Caco-2 (cell line): ENCODE results near the gene COTL1. TPM values are rescaled to one million over a fixed set of nuclear protein-coding genes. Genes with fewer than 3 reads are reported as not detected.

Source experiments
- BruUV-seq: library from RNA; stranded (reverse); fragments of 400-500 nt; replicated peaks from 2 replicates; lab custom pipeline; 2021; lab: Mats Ljungman, UMichigan
- CTCF ChIA-PET: fragments of 300-600 bp; sonication (Branson Sonifier 250); formaldehyde crosslinking; loops from one replicate; lab custom pipeline; 2022; ENCODE audit warnings: antibody characterized with exemption; lab: Charles Lee
- POLR2A ChIA-PET: fragments of 300-600 bp; sonication (Branson Sonifier 250); formaldehyde crosslinking; loops from one replicate; lab custom pipeline; 2022; ENCODE audit warnings: antibody characterized with exemption; lab: Charles Lee
- DNase-seq, 2 experiments: peaks; one replicate each; pipeline versions ENCODE4 v3.0.0 to v3.0.0-alpha.2; 2020 to 2022
- H3K27me3 ChIP-seq: replicated peaks from 2 replicates; pipeline ENCODE4 v1.6.0; 2011; ENCODE audit warnings: low read length; ENCODE audit not compliant: control insufficient read depth, insufficient read depth
- H3K36me3 ChIP-seq: 2 replicates; pipeline ENCODE4 v1.5.1; 2011; ENCODE audit warnings: low read length; ENCODE audit not compliant: control insufficient read depth, insufficient read depth
- H3K4me1 ChIP-seq: fragments of 250-450 bp; sonication (Bioruptor Pico); 2 replicates; pipeline ENCODE4 v1.5.1; 2020; ENCODE audit warnings: mild to moderate bottlenecking
- H3K4me3 ChIP-seq: 2 replicates; pipeline ENCODE4 v1.5.1; 2011; ENCODE audit warnings: low read depth, mild to moderate bottlenecking, control low read depth, low read length
- H3K9me3 ChIP-seq: fragments of 250-450 bp; sonication (Bioruptor Pico); 2 replicates; pipeline ENCODE4 v1.5.1; 2020; ENCODE audit warnings: mild to moderate bottlenecking, moderate library complexity
- H3K27ac Mint-ChIP-seq: one replicate; pipeline ENCODE4 v1.8.0; 2022; ENCODE audit warnings: mixed read lengths; ENCODE audit not compliant: unreplicated experiment
- H3K27me3 Mint-ChIP-seq: one replicate; pipeline ENCODE4 v1.8.0; 2022; ENCODE audit warnings: mixed read lengths; ENCODE audit not compliant: insufficient read depth, unreplicated experiment
- H3K36me3 Mint-ChIP-seq: one replicate; pipeline ENCODE4 v1.8.0; 2022; ENCODE audit warnings: mild to moderate bottlenecking, mixed read lengths; ENCODE audit not compliant: insufficient read depth, unreplicated experiment
- H3K4me1 Mint-ChIP-seq: one replicate; pipeline ENCODE4 v1.8.0; 2022; ENCODE audit warnings: low read depth, mixed read lengths; ENCODE audit not compliant: unreplicated experiment
- H3K4me3 Mint-ChIP-seq: one replicate; pipeline ENCODE4 v1.8.0; 2022; ENCODE audit warnings: mild to moderate bottlenecking, moderate library complexity, mixed read lengths; ENCODE audit not compliant: unreplicated experiment
- H3K9me3 Mint-ChIP-seq: one replicate; pipeline ENCODE4 v1.8.0; 2022; ENCODE audit warnings: mixed read lengths; ENCODE audit not compliant: unreplicated experiment
- intact Hi-C: fragments of 100-400 bp; cut with micrococcal nuclease; formaldehyde crosslinking; loops from one replicate; pipeline ENCODE4 v1.10.0; 2022; ENCODE audit not compliant: unreplicated experiment
- total RNA-seq: library from RNA; stranded (reverse); gene quantifications from 2 replicates; pipeline ENCODE4 v1.2.3, GENCODE V29; 2022
- TF ChIP-seq, protein P1 (sequence below), 2 experiments: fragments of 200-600 bp in 1 of 2; IDR thresholded peaks; 1 replicate in 1 of 2; 2 replicates in 1 of 2; pipeline versions ENCODE4 v1.5.1 to v1.8.0; 2011 to 2022; ENCODE audit warnings: antibody characterized with exemption in 1 of 2, control low read depth in 1 of 2, inconsistent platforms in 1 of 2, low read depth in 1 of 2, low read length in 1 of 2, mild to moderate bottlenecking in 1 of 2, moderate library complexity in 1 of 2; ENCODE audit not compliant: insufficient read depth in 1 of 2, severe bottlenecking in 1 of 2, unreplicated experiment in 1 of 2

The COTL1 gene
- total RNA-seq, 1 experiment from 2014 or later = 434 TPM

DNA sequence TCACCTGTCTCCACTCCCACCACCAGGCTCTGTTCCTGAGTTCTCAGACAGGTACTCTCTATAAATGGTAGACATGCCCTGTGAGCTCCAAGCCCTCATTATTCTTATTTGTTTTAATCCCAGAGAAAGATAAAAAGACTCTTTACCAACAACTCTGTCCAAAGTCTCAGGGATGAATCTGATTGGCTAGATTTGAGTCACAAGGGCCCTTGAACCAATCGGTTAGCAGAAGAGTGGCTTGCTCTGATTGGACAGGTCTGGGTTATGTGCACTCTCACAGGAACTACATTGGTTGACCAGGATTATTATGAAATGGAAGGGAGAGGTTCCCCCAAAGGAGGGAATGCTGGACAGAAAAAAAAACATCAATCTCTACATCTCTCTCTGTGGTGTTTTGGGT is 7.5 kb downstream of the COTL1 start:
- Histone ChIP-seq H3K4me1 (0 out of 2 replicates have a peak, but pooled peaks cover 6% of the 10 kb centered on the region), H3K9me3 (no peaks in the 10 kb centered on the region), H3K36me3 (no peaks in the 10 kb centered on the region), H3K27me3 (no peaks in the 10 kb centered on the region), H3K4me3 (no peak overlapping the region)
- H3K4me1 Mint-ChIP-seq = peaks cover 14% of the 10 kb centered on the region
- H3K27me3 Mint-ChIP-seq = no peaks in the 10 kb centered on the region
- intact Hi-C loops = no loop called here
- POLR2A ChIA-PET = no interaction called here
- BruUV-seq = no TSS peak
- H3K27ac Mint-ChIP-seq = no peak overlapping the region
- TF ChIP-seq, protein P1, sequence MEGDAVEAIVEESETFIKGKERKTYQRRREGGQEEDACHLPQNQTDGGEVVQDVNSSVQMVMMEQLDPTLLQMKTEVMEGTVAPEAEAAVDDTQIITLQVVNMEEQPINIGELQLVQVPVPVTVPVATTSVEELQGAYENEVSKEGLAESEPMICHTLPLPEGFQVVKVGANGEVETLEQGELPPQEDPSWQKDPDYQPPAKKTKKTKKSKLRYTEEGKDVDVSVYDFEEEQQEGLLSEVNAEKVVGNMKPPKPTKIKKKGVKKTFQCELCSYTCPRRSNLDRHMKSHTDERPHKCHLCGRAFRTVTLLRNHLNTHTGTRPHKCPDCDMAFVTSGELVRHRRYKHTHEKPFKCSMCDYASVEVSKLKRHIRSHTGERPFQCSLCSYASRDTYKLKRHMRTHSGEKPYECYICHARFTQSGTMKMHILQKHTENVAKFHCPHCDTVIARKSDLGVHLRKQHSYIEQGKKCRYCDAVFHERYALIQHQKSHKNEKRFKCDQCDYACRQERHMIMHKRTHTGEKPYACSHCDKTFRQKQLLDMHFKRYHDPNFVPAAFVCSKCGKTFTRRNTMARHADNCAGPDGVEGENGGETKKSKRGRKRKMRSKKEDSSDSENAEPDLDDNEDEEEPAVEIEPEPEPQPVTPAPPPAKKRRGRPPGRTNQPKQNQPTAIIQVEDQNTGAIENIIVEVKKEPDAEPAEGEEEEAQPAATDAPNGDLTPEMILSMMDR (IDR thresholded peaks at IDR 0.05; ENCODE audit: insufficient read depth in 1 of 2, low read depth in 1 of 2, low read length in 1 of 2, severe bottlenecking in 1 of 2, unreplicated experiment in 1 of 2) = no peak
- peaks cover 77% of the 10 kb centered on the region for H3K36me3 Mint-ChIP-seq
- no peaks in the 10 kb centered on the region for H3K9me3 Mint-ChIP-seq
- H3K4me3 Mint-ChIP-seq = no peak overlapping the region
- no peak for DNase-seq
- CTCF ChIA-PET = no interaction called here

DNA sequence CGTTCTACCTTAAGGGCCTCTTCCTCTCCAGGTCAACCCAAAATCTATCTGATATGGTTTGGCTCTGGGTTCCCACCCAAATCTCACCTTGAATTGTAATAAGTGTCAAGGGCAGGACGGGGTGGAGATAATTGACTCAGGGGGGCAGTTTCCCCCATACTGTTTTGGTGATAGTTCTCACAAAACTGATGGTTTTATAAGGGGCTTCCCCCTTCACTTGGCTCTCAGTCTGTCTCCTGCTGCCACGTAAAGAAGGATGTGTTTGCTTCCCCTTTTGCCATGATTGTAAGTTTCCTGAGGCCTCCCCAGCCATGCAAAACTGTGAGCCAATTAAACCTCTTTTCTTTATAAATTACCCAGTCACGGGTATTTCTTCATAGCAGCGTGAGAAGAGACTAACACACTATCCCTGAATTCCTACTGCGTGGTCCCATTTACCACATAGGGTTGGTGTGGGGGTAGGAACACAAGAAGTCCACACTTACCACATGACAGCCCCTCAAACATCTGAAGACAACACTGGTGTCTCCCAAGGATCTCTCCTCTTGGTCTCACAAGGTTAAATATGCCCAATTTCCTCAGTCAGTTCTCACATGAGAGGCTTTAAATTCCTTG is 8.2 kb downstream of the COTL1 start:
- no peaks in the 10 kb centered on the region for H3K9me3 ChIP-seq
- H3K36me3 ChIP-seq = no peaks in the 10 kb centered on the region
- CTCF ChIA-PET = no interaction called here
- Mint-ChIP-seq H3K9me3 (no peaks in the 10 kb centered on the region), H3K4me1 (peaks cover 9% of the 10 kb centered on the region), H3K36me3 (peaks cover 77% of the 10 kb centered on the region), H3K27me3 (no peaks in the 10 kb centered on the region), H3K4me3 (no peak overlapping the region), H3K27ac (no peak overlapping the region)
- POLR2A ChIA-PET = no interaction called here
- BruUV-seq = no TSS peak
- H3K4me1 ChIP-seq = peaks cover 4% of the 10 kb centered on the region; the same call in 1 of the 2 replicates
- H3K27me3 ChIP-seq = no peaks in the 10 kb centered on the region
- TF ChIP-seq, protein P1 (IDR thresholded peaks at IDR 0.05; ENCODE audit: insufficient read depth in 1 of 2, low read depth in 1 of 2, low read length in 1 of 2, severe bottlenecking in 1 of 2, unreplicated experiment in 1 of 2) = no peak
- intact Hi-C loops = no loop called here
- DNase-seq = no peak
- H3K4me3 ChIP-seq = no peak overlapping the region

DNA sequence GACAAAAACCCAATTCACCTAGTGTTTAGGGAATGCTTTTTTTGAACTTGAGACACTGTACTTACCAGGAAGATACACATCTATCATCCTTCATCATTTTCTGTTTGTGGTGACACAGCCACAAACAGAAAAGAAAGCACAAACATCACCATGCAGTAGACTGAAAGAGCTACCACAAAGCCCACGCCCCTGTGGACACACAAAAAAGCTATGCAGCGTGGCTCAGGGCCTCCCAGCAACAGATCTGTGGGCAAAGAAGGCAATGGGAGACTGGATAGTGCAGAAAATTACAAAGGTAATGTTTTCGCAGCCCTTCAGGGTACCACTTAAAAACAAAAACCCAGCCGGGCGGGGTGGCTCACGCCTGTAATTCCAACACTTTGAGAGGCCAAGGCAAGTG is 9.6 kb downstream of the COTL1 start:
- H3K9me3 Mint-ChIP-seq = no peaks in the 10 kb centered on the region
- Histone ChIP-seq H3K9me3 (no peaks in the 10 kb centered on the region), H3K27me3 (no peaks in the 10 kb centered on the region), H3K4me1 (peaks cover 5% of the 10 kb centered on the region; the same call in 1 of the 2 replicates), H3K4me3 (no peak overlapping the region), H3K36me3 (no peaks in the 10 kb centered on the region)
- H3K4me3 Mint-ChIP-seq = no peak overlapping the region
- intact Hi-C loops = no loop called here
- peaks cover 3% of the 10 kb centered on the region for H3K4me1 Mint-ChIP-seq
- TF ChIP-seq, protein P1 (IDR thresholded peaks at IDR 0.05; ENCODE audit: insufficient read depth in 1 of 2, low read depth in 1 of 2, low read length in 1 of 2, severe bottlenecking in 1 of 2, unreplicated experiment in 1 of 2) = no peak
- no peaks in the 10 kb centered on the region for H3K27me3 Mint-ChIP-seq
- peaks cover 70% of the 10 kb centered on the region for H3K36me3 Mint-ChIP-seq
- POLR2A ChIA-PET = no interaction called here
- CTCF ChIA-PET = no interaction called here
- H3K27ac Mint-ChIP-seq = no peak overlapping the region
- DNase-seq = no peak
- no TSS peak for BruUV-seq
